GM21381 (cell line): ENCODE results near the gene CDC42.

Source experiments
- ATAC-seq: cut with Tn5 transposase; IDR thresholded peaks from one replicate; pipeline ENCODE4 v1.9.1; 2021; ENCODE audit warnings: mild to moderate bottlenecking, moderate library complexity; ENCODE audit not compliant: unreplicated experiment

Gene CDC42

GRCh38 chr1:22107126-22107525 is 54.6 kb downstream of the CDC42 start:
- no peak for ATAC-seq

GRCh38 chr1:22108339-22109105 is 56.0 kb downstream of the CDC42 start:
- ATAC-seq, result no peak

- ATAC-seq, result no peak
Measured at GRCh38 chr1:22110016-22110415, 57.5 kb downstream of the CDC42 start.

GRCh38 chr1:22111115-22111514 is 58.6 kb downstream of the CDC42 start:
- ATAC-seq, result no peak

DNA sequence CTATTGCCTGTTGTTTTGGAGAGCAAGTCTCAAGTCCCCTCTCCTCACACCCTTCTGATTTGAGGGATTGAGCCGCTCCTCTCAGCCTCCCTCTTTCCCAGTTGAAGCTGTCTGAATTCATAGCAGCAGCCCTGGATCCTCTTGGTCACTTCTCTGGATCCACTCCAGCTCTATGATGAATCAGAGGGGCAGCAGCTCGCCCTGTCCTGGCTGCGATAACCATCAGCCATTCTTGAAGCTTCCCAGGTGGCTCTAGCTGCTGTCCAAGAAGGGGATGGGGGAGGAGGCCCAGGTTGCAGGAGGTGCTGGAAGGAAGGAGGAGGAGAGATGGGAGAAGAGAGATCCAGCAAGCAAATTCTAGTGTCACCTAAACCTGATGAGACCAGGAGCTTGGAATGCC is 59.1 kb downstream of the CDC42 start:
- ATAC-seq, result no peak

DNA sequence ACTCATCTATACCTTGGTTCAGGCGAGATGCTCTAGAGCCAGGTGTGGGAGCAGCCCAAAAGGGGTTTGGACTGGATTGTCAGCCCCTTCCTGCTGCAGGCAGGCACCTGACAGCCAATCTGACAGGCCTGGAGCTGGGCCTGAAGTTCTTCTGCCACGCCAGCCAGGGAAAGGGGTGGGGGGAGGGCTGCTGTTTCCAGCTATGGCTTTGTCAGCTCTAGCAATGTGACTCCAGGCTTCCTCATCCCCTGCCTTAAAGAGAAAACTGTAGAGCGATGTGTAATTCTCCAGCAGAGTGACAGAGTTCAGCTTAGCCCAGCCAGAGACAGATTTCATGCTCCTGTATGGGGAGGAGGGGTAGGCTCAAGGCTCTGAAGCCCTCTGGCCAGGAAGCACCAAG is 60.0 kb downstream of the CDC42 start:
- ATAC-seq, result no peak

GRCh38 chr1:22114083-22115012 is 61.8 kb downstream of the CDC42 start:
- no peak for ATAC-seq

DNA sequence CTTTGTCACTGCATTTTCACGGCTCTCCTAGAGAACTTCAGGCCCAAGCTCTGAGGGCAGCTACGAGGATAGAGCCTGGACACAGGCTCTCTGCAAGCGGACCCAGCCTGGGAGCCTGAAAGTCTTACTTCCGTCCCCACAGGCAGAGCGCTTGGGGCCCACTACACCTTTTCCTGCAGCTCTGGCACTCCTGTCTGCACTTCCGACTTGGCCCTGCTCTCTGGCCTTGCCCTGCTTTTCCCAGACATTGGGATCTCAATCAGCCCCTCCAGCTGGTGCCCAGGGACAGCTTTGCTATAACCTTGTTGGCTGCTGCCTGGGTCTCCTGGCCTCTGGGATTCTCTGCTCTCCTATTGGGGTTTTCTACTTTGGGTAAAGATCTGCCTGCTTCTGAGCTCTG is 62.8 kb downstream of the CDC42 start:
- ATAC-seq, result no peak

DNA sequence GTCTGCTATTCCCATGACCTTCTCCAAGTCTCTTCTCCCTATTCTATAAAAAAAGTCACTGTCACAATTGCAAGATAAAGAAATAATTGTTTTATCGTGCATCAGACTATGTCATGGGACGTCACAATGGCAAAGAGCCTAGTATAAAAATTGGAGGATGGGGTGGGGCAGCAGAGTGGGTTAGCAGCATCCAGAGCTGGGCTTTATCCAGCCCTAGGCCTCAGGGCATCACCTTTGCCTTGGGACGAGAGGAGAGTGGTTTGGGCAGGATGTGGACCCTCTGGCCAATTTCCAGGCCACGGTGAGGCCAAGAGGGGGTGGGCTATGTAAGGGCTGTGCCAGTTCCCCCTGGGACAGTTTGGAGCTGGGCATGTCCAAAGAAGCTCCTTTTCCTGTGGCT is 64.7 kb downstream of the CDC42 start:
- no peak for ATAC-seq

GRCh38 chr1:22117851-22118250 is 65.3 kb downstream of the CDC42 start:
- no peak for ATAC-seq

DNA sequence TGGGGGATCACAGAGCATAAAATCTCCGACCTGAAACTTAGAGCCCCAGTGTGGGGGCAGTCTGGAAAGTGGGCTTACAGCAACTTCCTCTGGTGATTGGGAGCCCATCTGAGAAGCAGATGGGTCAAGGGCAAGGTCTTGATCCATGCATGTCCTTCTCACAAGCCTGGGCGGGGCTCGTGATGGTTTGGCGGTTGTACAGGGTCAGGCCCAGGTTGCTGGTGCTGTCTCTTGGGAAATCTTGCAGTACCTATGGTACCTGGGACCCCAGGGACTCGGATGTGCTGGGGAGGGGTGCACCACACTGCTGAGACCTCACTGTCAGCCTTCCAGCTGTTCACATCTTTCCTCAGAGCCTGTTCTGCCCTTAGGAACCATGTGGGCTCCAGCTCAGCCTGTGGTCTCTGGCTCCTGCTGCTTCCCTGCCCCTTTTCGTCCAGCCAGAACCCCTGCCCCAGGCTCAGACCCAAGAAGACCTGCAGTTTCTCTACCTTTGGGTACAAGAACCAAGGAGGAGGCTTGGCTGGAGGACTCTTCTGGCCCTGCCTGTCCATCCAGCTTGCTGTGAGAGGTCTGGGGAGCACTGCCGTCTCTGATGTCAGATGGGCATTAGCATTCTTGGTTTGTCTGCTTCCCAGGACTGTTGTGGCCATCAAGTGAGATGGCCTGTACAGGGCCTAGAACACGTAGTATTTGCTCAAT is 65.9 kb downstream of the CDC42 start:
- ATAC-seq, result no peak

GRCh38 chr1:22119626-22120468 is 67.3 kb downstream of the CDC42 start:
- no peak for ATAC-seq

- no peak for ATAC-seq
Measured at GRCh38 chr1:22120469-22120790, 67.9 kb downstream of the CDC42 start.

DNA sequence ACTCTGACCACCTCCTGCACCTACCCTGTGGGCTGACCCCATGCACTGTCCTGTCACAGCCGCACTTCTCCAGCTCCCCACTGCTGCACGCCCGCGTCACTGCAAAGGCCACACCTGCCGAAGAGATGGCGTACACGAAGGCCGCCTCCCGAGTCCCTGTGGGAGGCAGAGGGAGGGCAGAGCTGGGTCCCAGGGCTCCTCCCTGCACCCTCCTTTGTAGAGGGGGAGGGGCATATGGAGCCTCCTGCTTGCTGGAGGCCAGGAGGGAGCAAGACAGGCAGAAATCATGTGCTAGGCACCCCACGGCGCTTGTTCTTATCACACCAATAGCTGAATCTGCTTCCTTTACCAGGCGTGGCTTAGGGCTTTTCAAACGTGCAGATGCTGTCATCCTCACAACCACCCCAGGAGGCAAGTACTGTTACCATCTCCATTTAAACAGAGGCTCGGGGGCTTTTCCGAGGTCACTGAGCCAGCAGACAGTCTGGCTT is 69.0 kb downstream of the CDC42 start:
- no peak for ATAC-seq

GRCh38 chr1:22122273-22123070 is 70.0 kb downstream of the CDC42 start:
- ATAC-seq, result no peak

DNA sequence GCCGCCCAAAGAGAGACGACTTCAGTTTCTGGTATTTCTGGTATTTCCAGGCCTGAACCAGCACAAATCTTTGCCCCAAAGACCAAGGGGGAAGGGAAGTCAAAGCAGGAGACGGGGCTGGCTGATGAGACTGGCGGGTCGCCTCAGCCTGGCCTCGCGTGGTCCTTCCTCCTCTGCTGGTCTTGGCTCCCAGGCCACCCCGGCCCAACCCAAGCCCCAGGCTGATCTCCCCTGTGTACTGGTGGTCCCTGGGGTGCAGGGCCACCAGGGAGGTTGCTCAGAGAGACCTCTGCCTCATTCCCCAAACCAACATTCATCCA is 70.5 kb downstream of the CDC42 start:
- no peak for ATAC-seq

- ATAC-seq, result no peak
Measured at GRCh38 chr1:22123901-22124404, 71.4 kb downstream of the CDC42 start.

DNA sequence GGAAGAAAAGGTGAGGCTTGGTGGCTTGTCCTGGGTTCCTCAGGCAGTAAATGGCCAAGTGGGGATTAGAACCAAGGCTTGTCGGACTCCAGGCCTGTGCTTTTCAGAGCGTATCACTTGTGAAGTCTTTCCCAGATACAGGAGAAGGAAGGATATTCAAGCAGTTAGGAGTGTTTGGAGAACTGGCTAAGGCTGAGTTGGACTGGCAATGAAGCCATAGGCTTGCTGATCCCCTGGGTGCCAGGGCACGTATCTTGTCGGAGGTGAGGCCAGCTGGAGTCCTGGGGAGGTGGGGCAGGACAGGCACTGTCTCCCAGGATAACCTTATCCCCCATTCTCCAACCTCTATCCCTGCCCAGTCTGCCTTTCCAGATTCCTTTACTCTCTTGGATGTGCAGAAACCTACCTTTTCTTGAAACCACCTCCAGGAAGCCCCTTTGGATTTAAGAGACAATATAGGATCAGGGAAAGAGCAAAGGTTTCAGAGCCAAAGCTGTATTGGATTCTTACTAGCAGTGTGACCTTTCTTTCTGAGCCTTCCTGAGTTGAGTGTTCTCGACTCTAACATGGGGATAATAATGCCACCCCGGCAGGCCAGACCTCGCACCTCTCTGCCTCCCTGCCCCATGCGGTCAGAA is 72.2 kb downstream of the CDC42 start:
- ATAC-seq, result no peak

GRCh38 chr1:22126531-22126930 is 74.0 kb downstream of the CDC42 start:
- no peak for ATAC-seq
